GM18508 (cell line): ENCODE data around the gene ARHGEF16.

Source experiments
- ATAC-seq: cut with Tn5 transposase; IDR thresholded peaks from one replicate; pipeline ENCODE4 v1.9.1; 2021; ENCODE audit warnings: moderate number of reproducible peaks; ENCODE audit not compliant: insufficient read depth, unreplicated experiment

ARHGEF16 gene

GRCh38 chr1:3476666-3477065 is 22.2 kb downstream of the ARHGEF16 start:
- ATAC-seq, result no peak

- ATAC-seq, result no peak
Measured at GRCh38 chr1:3477241-3477995, 23.0 kb downstream of the ARHGEF16 start.

- ATAC-seq, result no peak
Measured at GRCh38 chr1:3478187-3478586, 23.7 kb downstream of the ARHGEF16 start.

DNA sequence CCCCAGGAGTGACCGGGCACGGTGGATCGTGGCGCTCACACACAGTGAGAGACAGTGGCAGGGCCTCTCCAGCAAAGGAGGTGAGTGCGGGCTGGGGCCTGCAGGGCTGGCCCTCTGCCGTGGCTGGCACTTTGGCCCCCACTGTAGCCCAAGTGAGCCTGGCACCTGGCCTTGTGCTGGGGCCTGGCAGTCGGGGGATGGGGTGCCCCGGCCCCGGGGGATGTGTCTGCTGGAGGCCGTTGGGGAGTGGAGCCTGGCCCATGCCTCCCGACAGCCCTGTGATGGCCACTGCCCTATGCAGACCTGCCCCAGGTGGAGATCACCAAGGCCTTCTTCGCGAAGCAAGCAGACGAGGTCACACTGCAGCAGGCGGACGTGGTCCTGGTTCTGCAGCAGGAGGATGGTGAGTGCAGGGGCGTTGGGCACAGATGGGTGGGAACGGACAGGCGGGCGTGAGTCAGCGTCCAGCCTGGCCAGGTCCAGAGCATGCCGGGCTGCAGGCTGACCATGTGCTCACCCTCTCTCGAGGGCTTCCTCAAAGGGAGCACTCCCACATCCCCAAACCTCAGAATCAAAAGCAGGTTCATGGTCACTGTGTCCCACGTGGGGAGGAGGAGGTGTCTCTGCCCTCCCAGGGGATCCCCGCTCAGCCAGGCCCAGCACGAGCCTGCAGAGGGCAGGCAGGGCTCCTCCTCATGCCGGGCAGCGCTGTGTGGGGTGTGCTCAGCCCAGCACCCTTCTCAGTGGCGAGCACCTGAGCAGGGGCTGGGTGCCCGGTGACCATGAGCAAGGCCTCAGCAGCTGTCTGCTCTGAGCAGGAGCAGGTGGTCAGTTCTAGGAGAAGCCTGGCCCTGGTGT is 25.3 kb downstream of the ARHGEF16 start:
- no peak for ATAC-seq

DNA sequence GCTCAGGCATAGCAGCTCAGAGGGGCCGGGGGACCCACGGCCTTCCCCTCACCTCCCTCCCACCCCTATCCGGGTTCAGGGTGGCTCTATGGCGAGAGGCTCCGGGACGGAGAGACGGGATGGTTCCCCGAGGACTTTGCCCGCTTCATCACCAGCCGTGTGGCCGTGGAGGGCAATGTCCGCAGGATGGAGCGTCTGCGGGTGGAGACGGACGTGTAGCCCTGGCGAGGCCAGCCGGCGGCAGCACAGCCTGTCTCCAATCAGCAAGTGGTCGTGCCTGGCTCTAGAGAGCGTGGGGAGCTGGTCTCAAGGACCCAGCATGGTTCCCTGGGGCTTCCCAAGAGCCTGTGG is 25.9 kb downstream of the ARHGEF16 start:
- no peak for ATAC-seq

- no peak for ATAC-seq
Measured at GRCh38 chr1:3481046-3481445, 26.6 kb downstream of the ARHGEF16 start.

DNA sequence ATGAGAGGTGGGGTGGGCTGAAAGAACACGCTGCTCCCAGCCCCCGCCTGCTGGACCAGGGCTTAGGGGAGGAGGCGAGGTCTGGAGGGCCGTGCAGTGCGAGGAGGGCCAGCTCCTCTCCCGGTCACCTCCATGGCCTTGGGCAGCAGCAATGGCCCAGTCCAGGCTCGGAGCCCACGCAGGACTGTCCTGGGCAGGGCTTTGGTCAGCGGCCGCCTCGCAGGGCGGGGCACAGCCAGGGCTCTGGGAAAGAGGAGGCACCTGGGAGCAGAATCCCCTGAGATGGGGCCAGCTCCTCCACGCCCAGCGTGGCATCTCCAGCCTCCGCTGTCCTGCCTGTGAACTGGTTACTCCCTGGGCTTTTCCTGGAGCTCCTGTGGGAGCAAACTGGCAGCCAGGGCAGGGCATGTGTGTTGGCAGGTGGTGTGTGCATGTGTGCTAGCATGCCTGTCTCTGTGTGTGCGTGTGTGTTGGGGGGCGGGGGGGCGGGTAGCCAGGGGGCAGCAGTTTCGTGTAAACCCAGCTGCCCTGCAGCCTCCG is 27.4 kb downstream of the ARHGEF16 start:
- ATAC-seq, result no peak

GRCh38 chr1:3482378-3482849 is 27.9 kb downstream of the ARHGEF16 start:
- no peak for ATAC-seq

DNA sequence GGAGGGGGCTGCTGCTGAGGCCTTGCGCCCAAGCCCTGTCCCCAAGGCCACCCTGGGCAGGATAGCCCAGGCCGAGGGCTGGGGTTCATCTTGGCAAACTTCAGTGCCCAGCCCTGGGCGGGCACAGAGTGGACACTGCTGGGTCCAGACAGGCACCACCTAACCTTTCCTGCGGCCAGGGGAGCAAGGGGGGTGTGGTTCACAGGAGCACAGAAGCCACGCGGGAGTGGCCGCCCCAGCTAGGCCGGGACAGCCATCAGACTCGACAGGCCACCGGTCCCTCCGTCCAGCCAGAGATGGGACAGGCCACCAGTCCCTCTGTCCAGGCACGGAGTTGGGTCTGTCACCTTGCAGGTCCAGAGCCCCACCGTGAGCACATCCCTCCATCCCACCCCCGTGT is 28.9 kb downstream of the ARHGEF16 start:
- ATAC-seq, result no peak

GRCh38 chr1:3483801-3484444 is 29.5 kb downstream of the ARHGEF16 start:
- ATAC-seq, result no peak

DNA sequence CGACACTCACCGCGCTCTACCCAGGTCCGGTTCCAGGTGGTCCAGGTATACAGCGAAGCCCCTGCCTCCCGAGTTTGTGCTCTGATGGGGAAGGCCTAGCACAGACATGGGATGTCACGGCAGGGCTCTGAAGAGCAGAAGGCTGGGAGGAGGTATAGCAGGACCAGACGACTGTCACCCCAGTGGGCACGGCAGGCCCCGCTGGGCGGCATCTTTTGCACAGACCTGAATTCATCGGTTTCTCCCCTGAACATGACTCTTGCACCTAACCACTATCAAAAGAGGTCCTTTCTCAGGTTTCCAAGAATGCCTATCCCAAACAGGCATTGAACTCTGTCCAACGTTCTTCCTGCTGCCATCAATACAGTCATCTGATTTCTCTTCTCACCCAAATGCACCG is 30.6 kb downstream of the ARHGEF16 start:
- ATAC-seq, result no peak

DNA sequence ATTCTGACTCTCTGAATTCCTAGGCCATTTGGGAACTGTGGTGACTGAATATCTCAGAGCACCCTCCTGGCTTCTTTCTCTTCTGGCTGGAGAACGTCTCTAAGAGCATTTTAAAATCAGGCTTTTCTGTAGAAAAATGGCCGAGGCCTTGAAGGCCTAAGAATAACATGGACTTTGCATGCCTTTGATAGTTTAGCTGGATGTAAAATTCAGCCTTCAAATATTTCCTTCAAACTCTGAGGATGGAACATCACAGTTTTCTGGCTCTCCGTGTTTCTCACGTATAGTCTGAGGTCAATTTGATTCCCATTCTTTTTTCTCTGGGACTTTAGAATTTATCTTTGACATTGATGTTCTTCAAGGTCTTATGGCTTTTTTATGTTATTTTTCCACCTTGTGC is 34.0 kb downstream of the ARHGEF16 start:
- ATAC-seq, result no peak

DNA sequence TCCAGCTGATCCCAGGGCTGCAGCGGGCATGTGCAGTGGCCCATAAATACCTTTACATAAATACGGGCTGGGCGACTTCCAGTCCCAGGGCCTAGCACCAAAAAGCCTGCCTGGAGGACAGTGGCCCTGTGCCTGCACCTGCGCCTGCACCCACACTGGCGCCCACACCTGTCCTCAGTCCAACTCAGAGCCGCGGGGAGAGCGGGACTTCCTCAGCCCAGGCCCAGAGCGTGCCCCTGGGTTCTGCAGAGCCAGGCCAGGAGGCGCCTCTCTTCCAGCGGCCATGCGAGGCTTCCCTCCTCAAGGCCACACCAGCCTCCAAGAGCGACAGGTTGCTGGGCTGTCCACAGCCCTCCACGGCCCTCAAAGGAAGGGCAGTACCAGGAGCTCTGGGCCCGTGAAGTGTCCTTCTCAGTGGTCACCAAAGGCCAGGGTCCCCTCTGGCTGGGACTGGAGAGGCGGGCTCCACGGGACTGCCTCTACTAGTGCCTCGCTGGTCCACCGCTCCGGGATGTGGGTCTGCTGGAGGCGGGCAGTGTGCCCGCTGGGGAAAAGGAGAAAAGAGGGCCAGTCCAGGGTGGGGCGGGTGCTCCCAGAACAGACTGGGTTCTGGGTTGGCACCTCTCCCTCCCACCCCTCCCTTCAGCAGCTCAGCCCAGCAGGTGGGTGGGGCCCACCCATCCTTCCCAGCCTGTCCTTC is 35.7 kb downstream of the ARHGEF16 start:
- ATAC-seq, result no peak

GRCh38 chr1:3491291-3492246 is 37.1 kb downstream of the ARHGEF16 start:
- no peak for ATAC-seq

DNA sequence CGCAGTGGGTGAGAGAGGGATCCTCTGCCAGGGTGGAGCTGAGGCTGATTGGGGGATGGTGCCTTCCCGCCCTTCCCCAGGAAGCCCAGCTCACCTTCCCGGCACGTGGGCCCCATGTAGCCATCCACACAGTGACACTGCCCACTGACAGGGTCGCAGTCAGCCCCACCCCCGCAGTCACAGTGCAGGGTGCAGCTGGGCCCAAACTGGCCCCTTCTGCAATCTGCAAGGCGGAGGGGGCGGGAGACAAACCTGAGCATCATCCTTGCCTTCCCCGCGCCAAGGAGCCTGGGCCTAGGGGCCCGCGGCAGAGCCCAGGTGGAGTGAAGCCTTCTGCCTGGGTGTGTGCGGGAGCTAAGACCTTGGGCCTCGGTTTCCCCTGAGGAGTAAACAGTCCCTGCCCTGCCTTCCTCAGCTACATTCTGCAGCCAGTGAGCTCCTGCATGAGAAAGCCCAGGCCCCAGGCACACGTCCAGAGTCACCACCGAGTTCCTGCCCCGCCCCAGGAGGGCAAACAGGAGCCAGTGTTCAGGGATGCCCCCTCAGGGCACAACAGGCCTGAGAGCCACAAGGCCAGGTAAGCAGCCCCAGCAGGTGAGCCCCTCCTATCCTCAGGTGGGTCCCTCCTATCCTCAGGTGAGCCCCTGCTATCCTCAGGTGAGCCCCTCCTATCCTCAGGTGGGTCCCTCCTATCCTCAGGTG is 38.2 kb downstream of the ARHGEF16 start:
- no peak for ATAC-seq

GRCh38 chr1:3494321-3495308 is 40.1 kb downstream of the ARHGEF16 start:
- no peak for ATAC-seq
